ENCODE data around the gene MYOM3. TPM values are rescaled to one million over a fixed set of nuclear protein-coding genes. Genes with fewer than 3 reads are reported as not detected.

Gene MYOM3
- 1 to 10 TPM in 1 of 2 donors, under 1 TPM in 1; 0.83 to 1.2 TPM for total RNA-seq
- long read RNA-seq, donor 1 = 0 reads
- long read RNA-seq, donor 2 = 0 reads

GRCh38 chr1:24111996-24112779 is at the start of gene MYOM3:
TSS of gene MYOM3 (minus strand) at chr1:24112135. CDS start at chr1:24108636, 3,499 bp downstream.
- intact Hi-C loops (cut with DNase I) = loop anchor here in 1 of 2 donors (5.0 kb wide), 1 partner anchor 40 kb away; no protein-coding TSS in a partner anchor
- peak; percentile 91 for DNase-seq (ENCODE audit: low spot score)

GRCh38 chr1:24161270-24161669 is 49.3 kb upstream of the MYOM3 start:
- no peak for DNase-seq (ENCODE audit: low spot score)
- intact Hi-C loops (cut with DNase I) = no loop called here

GRCh38 chr1:24159366-24159765 is 47.4 kb upstream of the MYOM3 start:
- DNase-seq (ENCODE audit: low spot score) = no peak
- intact Hi-C loops (cut with DNase I) = no loop called here

GRCh38 chr1:24157918-24158481 is 46.1 kb upstream of the MYOM3 start:
- DNase-seq (ENCODE audit: low spot score) = peak; percentile 50

GRCh38 chr1:24156542-24157260 is 44.8 kb upstream of the MYOM3 start:
- DNase-seq (ENCODE audit: low spot score) = peak; percentile 63
- intact Hi-C loops (cut with DNase I) = no loop called here

More at GRCh38 chr1:24157918-24158481, 46.1 kb upstream of the MYOM3 start:
- intact Hi-C loops (cut with DNase I) = no loop called here

- DNase-seq (ENCODE audit: low spot score) = peak; percentile 64
- intact Hi-C loops (cut with DNase I) = no loop called here
Observed at GRCh38 chr1:24155011-24155782, 43.3 kb upstream of the MYOM3 start.

- intact Hi-C loops (cut with DNase I) = no loop called here
- no peak for DNase-seq (ENCODE audit: low spot score)
Observed at GRCh38 chr1:24154215-24154614, 42.3 kb upstream of the MYOM3 start.

- intact Hi-C loops (cut with DNase I) = no loop called here
- no peak for DNase-seq (ENCODE audit: low spot score)
Observed at GRCh38 chr1:24152631-24153494, 40.9 kb upstream of the MYOM3 start.

GRCh38 chr1:24151175-24151533 is 39.2 kb upstream of the MYOM3 start:
- intact Hi-C loops (cut with DNase I) = no loop called here
- DNase-seq (ENCODE audit: low spot score) = no peak

- intact Hi-C loops (cut with DNase I) = no loop called here
- DNase-seq (ENCODE audit: low spot score) = peak; percentile 94
Observed at GRCh38 chr1:24150234-24151174, 38.6 kb upstream of the MYOM3 start.

GRCh38 chr1:24149866-24150233 is 37.9 kb upstream of the MYOM3 start:
- intact Hi-C loops (cut with DNase I) = no loop called here
- DNase-seq (ENCODE audit: low spot score) = no peak

GRCh38 chr1:24147816-24148215 is 35.9 kb upstream of the MYOM3 start:
- intact Hi-C loops (cut with DNase I) = no loop called here
- DNase-seq (ENCODE audit: low spot score) = no peak

- intact Hi-C loops (cut with DNase I) = no loop called here
- peak; percentile 62 for DNase-seq (ENCODE audit: low spot score)
Observed at GRCh38 chr1:24147194-24147593, 35.3 kb upstream of the MYOM3 start.

- intact Hi-C loops (cut with DNase I) = no loop called here
- peak; percentile 75 for DNase-seq (ENCODE audit: low spot score)
Observed at GRCh38 chr1:24142546-24143534, 30.9 kb upstream of the MYOM3 start, which contains the start of gene IL22RA1. TSS of gene IL22RA1 (minus strand) at chr1:24143140. CDS start at chr1:24143082, 58 bp downstream.

GRCh38 chr1:24141311-24141997 is 29.5 kb upstream of the MYOM3 start:
- DNase-seq (ENCODE audit: low spot score) = peak; percentile 31
- intact Hi-C loops (cut with DNase I) = no loop called here

GRCh38 chr1:24140741-24141181 is 28.8 kb upstream of the MYOM3 start:
- peak; percentile 58 for DNase-seq (ENCODE audit: low spot score)
- intact Hi-C loops (cut with DNase I) = no loop called here
